Kidney (tissue), 14 donors: ENCODE results near the gene CRKL. TPM values are rescaled to one million over a fixed set of nuclear protein-coding genes. Genes with fewer than 3 reads are reported as not detected.
"Not testable (repeated sequence)": the region's sequence is repeated elsewhere in the genome, so short reads cannot be mapped to it uniquely, and the experiment has no call there.

Experiments
- DNase-seq, 5 donors: peaks; one replicate each; pipeline ENCODE4 v3.0.0-alpha.2; 2013 to 2020
- FAIRE-seq: peaks from 2 replicates; lab custom pipeline; 2012; peaks lifted over from hg19 to GRCh38; lab: Jason Lieb, UNC
- H3K27ac ChIP-seq, 2 donors: one replicate each; pipeline ENCODE4 v1.7.0; 2013; ENCODE audit warnings: low read depth in 2 of 2, low read length in 2 of 2, inconsistent platforms in 1 of 2
- H3K27me3 ChIP-seq: one replicate; pipeline ENCODE4 v1.7.1; 2013; ENCODE audit warnings: low read length, inconsistent platforms; ENCODE audit not compliant: control insufficient read depth, insufficient read depth
- H3K36me3 ChIP-seq, 3 donors: one replicate each; pipeline versions ENCODE4 v1.7.0 to v1.7.1; 2013; ENCODE audit warnings: low read length in 3 of 3, control low read depth in 1 of 3, inconsistent platforms in 1 of 3; ENCODE audit not compliant: insufficient read depth in 3 of 3, control insufficient read depth in 2 of 3
- H3K4me1 ChIP-seq, 3 donors: one replicate each; pipeline versions ENCODE4 v1.7.0 to v1.7.1; 2013; ENCODE audit warnings: low read length in 3 of 3, inconsistent platforms in 1 of 3, low read depth in 1 of 3; ENCODE audit not compliant: control insufficient read depth in 2 of 3, insufficient read depth in 2 of 3
- H3K4me3 ChIP-seq, 3 donors: one replicate each; pipeline versions ENCODE4 v1.7.0 to v1.8.1; 2013; ENCODE audit warnings: low read length in 3 of 3, control low read depth in 1 of 3, inconsistent platforms in 1 of 3
- H3K9ac ChIP-seq, 3 donors: one replicate each; pipeline versions ENCODE4 v1.7.0 to v1.7.1; 2013; ENCODE audit warnings: low read length in 3 of 3, control low read depth in 1 of 3, inconsistent platforms in 1 of 3
- H3K9me3 ChIP-seq, 3 donors: one replicate each; pipeline versions ENCODE4 v1.7.0 to v1.7.1; 2013; ENCODE audit warnings: low read length in 3 of 3, control low read depth in 1 of 3, inconsistent platforms in 1 of 3; ENCODE audit not compliant: control insufficient read depth in 2 of 3, insufficient read depth in 1 of 3
- CTCF ChIP-seq: IDR thresholded peaks from 3 replicates; pipeline ENCODE4 v1.5.1; 2012; ENCODE audit warnings: mild to moderate bottlenecking, moderate library complexity, borderline replicate concordance; ENCODE audit not compliant: insufficient read depth; ENCODE audit errors: extremely low read depth
- intact Hi-C: fragments of 100-400 bp; cut with DNase I; formaldehyde crosslinking; loops from one replicate; pipeline ENCODE4 v1.11.1; 2022
- polyA plus RNA-seq: library from polyadenylated mRNA; stranded (reverse); fragments of 350-450 nt; fragmentation: Illumina TruSeq; extraction: RNeasy Lipid Tissue Mini Kit (QIAGEN cat#74804); gene quantifications from one replicate; pipeline ENCODE4 v1.2.3, GENCODE V29; 2014; ENCODE audit warnings: low read depth, low replicate concordance; ENCODE audit not compliant: insufficient read depth
- total RNA-seq: library from RNA; stranded (reverse); fragmentation: NEBNext Ultra II Directional; extraction: Animal tissue kit (Norgen Biotek cat#: 25700); gene quantifications from one replicate; pipeline ENCODE4 v1.2.1, GENCODE V29; 2021
- donor health status: control.
- donor health status: control.
- donor health status: control.
- donor health status: control.
- donor health status: control.
- donor health status: DM: yes; HTN: yes; CAD: no.
- donor health status: Normal renal cell carcinoma (clear cell type).

The CRKL gene
- total and polyA plus RNA-seq, 2 donors from 2014 or later, result 11.9 to 44.7 TPM

GRCh38 chr22:20905415-20906386 lies 11.5 kb upstream of the CRKL start:
- H3K4me3 ChIP-seq, result no peak overlapping the region
- DNase-seq (peak in 1 of 5 donors; percentile 4), FAIRE-seq (no peak)
- intact Hi-C loops, result no loop called here
- no peaks in the 10 kb centered on the region for H3K36me3 ChIP-seq
- no peak overlapping the region for H3K27ac ChIP-seq
- no peaks in the 10 kb centered on the region for H3K9me3 ChIP-seq
- H3K4me1 ChIP-seq, result no peaks in the 10 kb centered on the region
- no peak overlapping the region for H3K9ac ChIP-seq
- H3K27me3 ChIP-seq, result no peaks in the 10 kb centered on the region
- no peak for TF ChIP-seq CTCF

GRCh38 chr22:20906387-20906767 lies 10.8 kb upstream of the CRKL start:
- DNase-seq (no peak), FAIRE-seq (no peak)
- Histone ChIP-seq H3K9ac (no peak overlapping the region), H3K27me3 (no peaks in the 10 kb centered on the region), H3K9me3 (no peaks in the 10 kb centered on the region), H3K4me3 (no peak overlapping the region), H3K36me3 (no peaks in the 10 kb centered on the region), H3K27ac (no peak overlapping the region), H3K4me1 (no peaks in the 10 kb centered on the region)
- TF ChIP-seq CTCF, result no peak
- intact Hi-C loops, result no loop called here

GRCh38 chr22:20908717-20909116 lies 8.5 kb upstream of the CRKL start:
- H3K36me3 ChIP-seq, H3K4me3 ChIP-seq, FAIRE-seq, H3K27ac ChIP-seq, H3K27me3 ChIP-seq, H3K4me1 ChIP-seq, H3K9ac ChIP-seq, DNase-seq, H3K9me3 ChIP-seq, intact Hi-C loops: not testable (repeated sequence)

- FAIRE-seq, result no peak
These were observed 7.5 kb upstream of the CRKL start for GRCh38 chr22:20909543-20910303.

More at GRCh38 chr22:20909543-20910303, 7.5 kb upstream of the CRKL start:
- no peak overlapping the region for H3K27ac ChIP-seq
- no peaks in the 10 kb centered on the region for H3K27me3 ChIP-seq
- no peak for DNase-seq
- TF ChIP-seq CTCF, result no peak
- H3K4me1 ChIP-seq, result no peaks in the 10 kb centered on the region
- H3K36me3 ChIP-seq, result no peaks in the 10 kb centered on the region
- no peaks in the 10 kb centered on the region for H3K9me3 ChIP-seq
- intact Hi-C loops, result no loop called here
- no peak overlapping the region for H3K4me3 ChIP-seq
- H3K9ac ChIP-seq, result no peak overlapping the region
